Tibial artery (tissue), 4 donors: ENCODE measurements around the gene CYFIP2.

Source experiments
- DNase-seq, 2 donors: peaks; one replicate each; pipeline ENCODE4 v3.0.0-alpha.2; 2019
- H3K27ac ChIP-seq, 2 donors: fragments of 200-600 bp; sonication (generic) in 1 of 2; 1 replicate in 1 of 2; 2 replicates in 1 of 2; pipeline ENCODE4 v1.5.1; 2018 to 2019; ENCODE audit warnings: mild to moderate bottlenecking in 1 of 2
- H3K27me3 ChIP-seq, 2 donors: fragments of 200-600 bp; sonication (generic) in 1 of 2; one replicate each; pipeline versions ENCODE4 v1.5.1 to v1.6.0; 2016 to 2019
- H3K36me3 ChIP-seq, 3 donors: fragments of 200-600 bp; sonication (generic) in 2 of 3; one replicate each; pipeline ENCODE4 v1.5.1; 2016 to 2019; ENCODE audit warnings: mild to moderate bottlenecking in 2 of 3
- H3K4me1 ChIP-seq, 4 donors: fragments of 200-600 bp; sonication (generic) in 2 of 4; 1 replicate in 3 of 4; 2 replicates in 1 of 4; pipeline ENCODE4 v1.5.1; 2016 to 2019
- H3K4me3 ChIP-seq, 2 donors: fragments of 200-600 bp; sonication (generic) in 1 of 2; 1 replicate in 1 of 2; 2 replicates in 1 of 2; pipeline ENCODE4 v1.5.1; 2018 to 2019; ENCODE audit warnings: mild to moderate bottlenecking in 2 of 2
- H3K9me3 ChIP-seq, 3 donors: fragments of 200-600 bp; sonication (generic) in 1 of 3; one replicate each; pipeline ENCODE4 v1.5.1; 2016 to 2019
- intact Hi-C: fragments of 100-400 bp; cut with DNase I; formaldehyde crosslinking; loops from one replicate; pipeline ENCODE4 v1.15.0; 2023; ENCODE audit warnings: low total_unique reads
- TF ChIP-seq, protein P1 (sequence below), 2 experiments: fragments of 200-600 bp in 1 of 2; fragments of 450-650 bp in 1 of 2; IDR thresholded peaks; one replicate each; pipeline ENCODE4 v1.5.1; 2017 to 2019; ENCODE audit warnings: antibody characterized with exemption in 2 of 2, mild to moderate bottlenecking in 1 of 2, moderate library complexity in 1 of 2

The CYFIP2 gene

DNA sequence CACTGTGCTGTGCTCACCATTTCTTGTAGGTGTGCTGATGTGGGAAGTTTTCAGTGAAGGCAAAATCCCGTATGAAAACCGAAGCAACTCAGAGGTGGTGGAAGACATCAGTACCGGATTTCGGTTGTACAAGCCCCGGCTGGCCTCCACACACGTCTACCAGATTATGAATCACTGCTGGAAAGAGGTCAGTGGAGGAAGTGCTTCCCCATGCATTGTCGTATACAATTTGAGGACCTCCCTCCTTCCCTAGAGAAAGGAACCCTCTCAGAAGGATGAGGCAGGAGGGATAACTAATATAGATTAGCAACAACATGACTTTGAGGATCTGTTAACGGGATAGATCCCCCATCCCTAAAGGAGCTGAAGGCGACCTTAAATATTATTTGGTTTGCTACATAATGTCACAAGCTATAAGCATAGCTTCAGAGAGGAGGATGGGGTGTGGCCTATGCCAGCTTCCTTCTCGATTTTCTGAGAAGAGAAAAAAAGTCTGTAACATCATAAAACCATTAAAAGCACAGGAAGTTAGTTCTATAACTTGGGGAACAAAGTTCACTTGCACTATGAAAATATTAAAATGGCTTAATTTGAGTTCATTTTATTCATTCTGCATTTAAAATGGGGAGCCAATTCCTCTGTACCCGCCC lies 17.0 kb upstream of the CYFIP2 start:
- intact Hi-C loops, result no loop called here
- Histone ChIP-seq H3K36me3 (no peaks in the 10 kb centered on the region), H3K27ac (no peak overlapping the region), H3K27me3 (no peaks in the 10 kb centered on the region), H3K9me3 (no peaks in the 10 kb centered on the region), H3K4me1 (no peaks in the 10 kb centered on the region), H3K4me3 (no peak overlapping the region)
- no peak for DNase-seq
- TF ChIP-seq, protein P1, sequence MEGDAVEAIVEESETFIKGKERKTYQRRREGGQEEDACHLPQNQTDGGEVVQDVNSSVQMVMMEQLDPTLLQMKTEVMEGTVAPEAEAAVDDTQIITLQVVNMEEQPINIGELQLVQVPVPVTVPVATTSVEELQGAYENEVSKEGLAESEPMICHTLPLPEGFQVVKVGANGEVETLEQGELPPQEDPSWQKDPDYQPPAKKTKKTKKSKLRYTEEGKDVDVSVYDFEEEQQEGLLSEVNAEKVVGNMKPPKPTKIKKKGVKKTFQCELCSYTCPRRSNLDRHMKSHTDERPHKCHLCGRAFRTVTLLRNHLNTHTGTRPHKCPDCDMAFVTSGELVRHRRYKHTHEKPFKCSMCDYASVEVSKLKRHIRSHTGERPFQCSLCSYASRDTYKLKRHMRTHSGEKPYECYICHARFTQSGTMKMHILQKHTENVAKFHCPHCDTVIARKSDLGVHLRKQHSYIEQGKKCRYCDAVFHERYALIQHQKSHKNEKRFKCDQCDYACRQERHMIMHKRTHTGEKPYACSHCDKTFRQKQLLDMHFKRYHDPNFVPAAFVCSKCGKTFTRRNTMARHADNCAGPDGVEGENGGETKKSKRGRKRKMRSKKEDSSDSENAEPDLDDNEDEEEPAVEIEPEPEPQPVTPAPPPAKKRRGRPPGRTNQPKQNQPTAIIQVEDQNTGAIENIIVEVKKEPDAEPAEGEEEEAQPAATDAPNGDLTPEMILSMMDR (IDR thresholded peaks at IDR 0.05), result no peak

DNA sequence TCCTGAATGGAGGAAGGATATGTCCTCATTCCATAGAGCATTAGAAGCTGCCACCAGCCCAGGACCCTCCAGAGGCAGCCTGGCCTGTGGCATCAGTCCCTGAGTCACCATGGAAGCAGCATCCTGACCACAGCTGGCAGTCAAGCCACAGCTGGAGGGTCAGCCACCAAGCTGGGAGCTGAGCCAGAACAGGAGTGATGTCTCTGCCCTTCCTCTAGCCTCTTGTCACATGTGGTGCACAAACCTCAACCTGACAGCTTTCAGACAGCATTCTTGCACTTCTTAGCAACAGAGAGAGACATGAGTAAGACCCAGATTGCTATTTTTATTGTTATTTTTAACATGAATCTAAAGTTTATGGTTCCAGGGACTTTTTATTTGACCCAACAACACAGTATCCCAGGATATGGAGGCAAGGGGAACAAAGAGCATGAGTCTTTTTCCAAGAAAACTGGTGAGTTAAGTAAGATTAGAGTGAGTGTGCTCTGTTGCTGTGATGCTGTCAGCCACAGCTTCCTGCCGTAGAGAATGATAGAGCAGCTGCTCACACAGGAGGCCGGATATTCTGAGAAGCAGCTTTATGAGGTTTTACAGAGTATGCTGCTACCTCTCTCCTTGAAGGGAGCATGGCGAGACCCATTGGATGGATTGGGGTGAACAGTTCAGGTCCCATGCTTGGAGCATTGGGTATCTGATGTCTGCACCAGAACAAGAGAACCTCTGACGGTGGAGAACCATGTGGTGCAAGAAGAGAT lies 13.0 kb upstream of the CYFIP2 start:
- H3K9me3 ChIP-seq, result no peaks in the 10 kb centered on the region
- H3K4me3 ChIP-seq, result no peak overlapping the region
- DNase-seq, result no peak
- intact Hi-C loops, result loop anchor here (5.0 to 10.0 kb wide), 2 partner anchors 54 to 98 kb away; no protein-coding TSS in a partner anchor
- H3K4me1 ChIP-seq, result no peaks in the 10 kb centered on the region
- no peaks in the 10 kb centered on the region for H3K36me3 ChIP-seq
- H3K27me3 ChIP-seq, result no peaks in the 10 kb centered on the region
- TF ChIP-seq, protein P1 (IDR thresholded peaks at IDR 0.05), result no peak
- no peak overlapping the region for H3K27ac ChIP-seq

DNA sequence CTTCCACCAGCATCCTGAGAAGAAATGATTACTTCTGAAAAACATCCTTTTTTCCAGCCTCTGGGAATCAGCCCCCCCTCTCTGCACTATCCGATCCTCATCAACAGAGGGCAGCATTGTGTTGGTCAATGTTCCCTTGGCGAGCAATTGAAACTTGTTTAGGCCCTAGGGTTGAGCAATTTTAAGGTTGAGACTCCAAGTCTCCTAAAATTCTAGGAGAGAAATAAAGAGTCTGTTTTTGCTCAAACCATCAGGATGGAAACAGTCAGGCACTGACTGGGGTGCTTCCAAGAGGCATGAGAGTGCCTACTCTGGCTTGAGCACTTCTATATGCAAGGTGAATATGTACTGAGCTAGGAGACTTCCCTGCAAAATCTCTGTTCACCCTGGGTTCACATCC lies 12.4 kb upstream of the CYFIP2 start:
- Histone ChIP-seq H3K27ac (no peak overlapping the region), H3K27me3 (no peaks in the 10 kb centered on the region), H3K9me3 (no peaks in the 10 kb centered on the region), H3K4me1 (no peaks in the 10 kb centered on the region), H3K4me3 (no peak overlapping the region), H3K36me3 (no peaks in the 10 kb centered on the region)
- peak in 1 of 2 donors; percentile 42 for DNase-seq
- TF ChIP-seq, protein P1 (IDR thresholded peaks at IDR 0.05), result peak; percentile 73 to 84
- intact Hi-C loops, result loop anchor here (5.0 to 10.0 kb wide), 2 partner anchors 54 to 99 kb away; no protein-coding TSS in a partner anchor

DNA sequence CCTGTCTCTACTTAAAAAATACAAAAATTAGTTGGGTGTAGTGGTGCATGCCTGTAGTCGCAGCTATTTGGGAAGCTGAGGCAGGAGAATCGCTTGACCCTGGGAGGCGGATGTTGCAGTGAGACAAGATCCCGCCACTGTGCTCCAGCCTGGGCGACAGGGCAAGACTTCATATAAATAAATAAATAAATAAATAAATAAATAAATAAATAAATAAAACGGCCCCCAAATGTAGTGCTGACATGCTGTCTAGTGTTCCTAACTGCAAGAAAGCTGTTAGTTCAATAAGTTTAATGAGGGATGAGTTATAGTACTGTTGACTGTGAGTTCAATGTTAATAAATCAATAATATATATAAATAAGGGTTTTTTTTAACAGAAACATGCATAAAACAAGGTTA lies 7.5 kb upstream of the CYFIP2 start:
- Histone ChIP-seq H3K27ac (no peak overlapping the region), H3K4me1 (no peaks in the 10 kb centered on the region), H3K27me3 (no peaks in the 10 kb centered on the region), H3K9me3 (no peaks in the 10 kb centered on the region), H3K4me3 (no peak overlapping the region), H3K36me3 (no peaks in the 10 kb centered on the region)
- intact Hi-C loops, result loop anchor here (10.0 kb wide), 1 partner anchor 104 kb away; no protein-coding TSS in a partner anchor
- TF ChIP-seq, protein P1 (IDR thresholded peaks at IDR 0.05), result no peak
- DNase-seq, result no peak

DNA sequence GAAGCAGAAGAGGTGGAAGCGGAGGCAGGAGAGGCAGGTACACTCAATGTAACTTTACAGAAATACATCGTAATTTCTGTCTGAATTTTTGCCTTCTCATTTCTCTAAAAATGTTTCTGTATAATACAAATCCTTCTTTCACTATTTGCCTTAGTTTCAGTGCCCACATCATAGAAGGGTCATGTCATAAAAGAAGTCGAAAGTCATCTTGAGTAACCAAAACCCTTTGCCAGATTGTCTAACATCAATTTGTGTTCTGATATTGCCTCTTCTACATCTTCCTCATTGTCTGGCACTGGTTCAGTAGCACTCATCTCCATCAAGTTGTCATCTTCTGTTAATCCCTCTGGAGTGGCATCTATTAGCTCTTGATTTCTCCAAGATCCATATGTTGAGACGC lies 6.2 kb upstream of the CYFIP2 start:
- Histone ChIP-seq H3K27me3 (no peaks in the 10 kb centered on the region), H3K36me3 (no peaks in the 10 kb centered on the region), H3K27ac (no peak overlapping the region), H3K4me1 (no peaks in the 10 kb centered on the region), H3K4me3 (no peak overlapping the region), H3K9me3 (no peaks in the 10 kb centered on the region)
- intact Hi-C loops, result loop anchor here (10.0 kb wide), 1 partner anchor 105 kb away; no protein-coding TSS in a partner anchor
- DNase-seq, result no peak
- TF ChIP-seq, protein P1 (IDR thresholded peaks at IDR 0.05), result no peak
